ENCODE measurements around the gene IPO4.
"Not testable (repeated sequence)": the region's sequence is repeated elsewhere in the genome, so short reads cannot be mapped to it uniquely, and the experiment has no call there.

The IPO4 gene

DNA sequence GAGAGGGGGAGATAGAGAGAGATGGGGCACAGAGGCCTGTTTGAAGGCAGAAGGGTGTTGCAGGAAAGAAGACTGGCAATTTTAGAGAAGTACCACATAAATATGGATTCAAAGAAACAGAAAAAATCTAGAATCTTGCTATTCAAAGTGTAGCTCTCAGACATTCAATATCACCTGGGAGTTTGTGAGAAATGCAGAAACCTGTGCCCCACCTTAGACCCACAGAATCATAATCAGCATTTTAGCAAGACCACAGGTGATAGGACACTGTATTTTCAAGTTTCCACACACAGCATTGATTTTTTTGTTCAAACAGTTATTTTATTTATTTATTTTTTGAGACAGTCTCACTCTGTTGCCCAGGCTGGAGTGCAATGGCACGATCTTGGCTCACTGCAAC lies 40.3 kb upstream of the IPO4 start:
- no peaks in the 10 kb centered on the region for H3K27me3 ChIP-seq (replicated peaks in 2 of 5; ENCODE audit: control insufficient read depth in 4 of 5, insufficient read depth in 5 of 5, low read length in 4 of 5)
- peaks cover 0 to 9% (median 2%) of the 10 kb centered on the region in 4 experiments for H3K36me3 ChIP-seq (ENCODE audit: control insufficient read depth in 4 of 4, insufficient read depth in 4 of 4, low read length in 3 of 4)
- POLR2A ChIA-PET: no interaction called here
- H3K4me3 ChIP-seq (ENCODE audit: control insufficient read depth in 1 of 7, extremely low read depth in 1 of 7, insufficient read depth in 4 of 7, low read depth in 2 of 7, low read length in 6 of 7): no peak overlapping the region
- H3K27ac ChIP-seq (ENCODE audit: insufficient read depth in 1 of 2, low read depth in 1 of 2, low read length in 2 of 2, poor library complexity in 1 of 2, severe bottlenecking in 2 of 2): no peak overlapping the region
- CTCF ChIA-PET: interaction anchor here (0.9 to 2.1 kb wide), 6 partner anchors 9 to 68 kb away, joined by 3 to 12 read pairs (median 4); partner anchors contain the start of genes MDP1 and TINF2
- H3K9me3 ChIP-seq (ENCODE audit: control extremely low read depth in 1 of 5, control insufficient read depth in 4 of 5, insufficient read depth in 2 of 5, low read depth in 1 of 5, low read length in 4 of 5): no peaks in the 10 kb centered on the region
- peaks cover 9 to 27% (median 24%) of the 10 kb centered on the region in 4 experiments for H3K4me1 ChIP-seq (ENCODE audit: control extremely low read depth in 1 of 4, control insufficient read depth in 4 of 4, insufficient read depth in 4 of 4, low read length in 3 of 4)
- 29% methylated on average over 1 of the region's 1 CpG for WGBS (ENCODE audit: insufficient coverage)
- DNase-seq: no peak

DNA sequence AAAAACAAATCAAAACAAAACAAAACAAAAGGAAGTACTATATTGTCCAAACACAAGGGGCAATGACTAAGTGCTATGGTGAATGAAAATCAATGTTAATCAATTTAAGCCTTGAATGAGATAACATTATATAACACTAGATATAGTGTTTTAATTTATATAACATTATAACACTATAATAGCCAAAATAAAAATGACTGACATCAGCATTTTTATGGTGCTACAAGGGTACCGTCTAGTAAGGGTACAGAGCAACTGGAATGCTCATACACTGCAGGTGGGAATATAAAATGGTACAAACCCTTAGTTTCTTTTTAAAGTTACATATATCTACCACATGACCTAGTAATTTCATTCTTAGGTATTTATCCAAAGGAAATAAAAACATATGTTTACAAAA lies 37.9 kb upstream of the IPO4 start:
- WGBS (ENCODE audit: insufficient coverage): no CpG with 5 or more reads among the region's 1 CpG
- CTCF ChIA-PET: interaction anchor here (2.1 kb wide), 2 partner anchors 11 to 15 kb away, joined by 7 to 12 read pairs; partner anchors contain the start of genes MDP1 and TINF2
- H3K27me3 ChIP-seq (replicated peaks in 2 of 5; ENCODE audit: control insufficient read depth in 4 of 5, insufficient read depth in 5 of 5, low read length in 4 of 5): no peaks in the 10 kb centered on the region
- no peaks in the 10 kb centered on the region for H3K9me3 ChIP-seq (ENCODE audit: control extremely low read depth in 1 of 5, control insufficient read depth in 4 of 5, insufficient read depth in 2 of 5, low read depth in 1 of 5, low read length in 4 of 5)
- H3K27ac ChIP-seq (ENCODE audit: insufficient read depth in 1 of 2, low read depth in 1 of 2, low read length in 2 of 2, poor library complexity in 1 of 2, severe bottlenecking in 2 of 2): no peak overlapping the region
- POLR2A ChIA-PET: no interaction called here
- DNase-seq: no peak
- no peak overlapping the region for H3K4me3 ChIP-seq (ENCODE audit: control insufficient read depth in 1 of 7, extremely low read depth in 1 of 7, insufficient read depth in 4 of 7, low read depth in 2 of 7, low read length in 6 of 7)
- H3K4me1 ChIP-seq (ENCODE audit: control extremely low read depth in 1 of 4, control insufficient read depth in 4 of 4, insufficient read depth in 4 of 4, low read length in 3 of 4): peaks cover 0 to 9% (median 8%) of the 10 kb centered on the region in 4 experiments
- peaks cover 0 to 9% (median 2%) of the 10 kb centered on the region in 4 experiments for H3K36me3 ChIP-seq (ENCODE audit: control insufficient read depth in 4 of 4, insufficient read depth in 4 of 4, low read length in 3 of 4)

- H3K9me3 ChIP-seq (ENCODE audit: control extremely low read depth in 1 of 5, control insufficient read depth in 4 of 5, insufficient read depth in 2 of 5, low read depth in 1 of 5, low read length in 4 of 5): no peaks in the 10 kb centered on the region
- H3K36me3 ChIP-seq (ENCODE audit: control insufficient read depth in 4 of 4, insufficient read depth in 4 of 4, low read length in 3 of 4): peaks cover 0 to 9% (median 2%) of the 10 kb centered on the region in 4 experiments
- 84% methylated on average over 7 of the region's 7 CpGs for WGBS (ENCODE audit: insufficient coverage)
- DNase-seq: no peak
- H3K27ac ChIP-seq (ENCODE audit: insufficient read depth in 1 of 2, low read depth in 1 of 2, low read length in 2 of 2, poor library complexity in 1 of 2, severe bottlenecking in 2 of 2): no peak overlapping the region
- H3K4me3 ChIP-seq (ENCODE audit: control insufficient read depth in 1 of 7, extremely low read depth in 1 of 7, insufficient read depth in 4 of 7, low read depth in 2 of 7, low read length in 6 of 7): no peak overlapping the region
- ChIA-PET POLR2A (interaction anchor here (0.8 kb wide), 1 partner anchor 18 kb away, joined by 3 read pairs; the partner anchor contains the start of gene TINF2), CTCF (interaction anchor here (1.5 kb wide), 2 partner anchors 11 to 18 kb away, joined by 4 read pairs; partner anchors contain the start of genes CHMP4A and TINF2)
- H3K27me3 ChIP-seq (replicated peaks in 2 of 5; ENCODE audit: control insufficient read depth in 4 of 5, insufficient read depth in 5 of 5, low read length in 4 of 5): no peaks in the 10 kb centered on the region
- H3K4me1 ChIP-seq (ENCODE audit: control extremely low read depth in 1 of 4, control insufficient read depth in 4 of 4, insufficient read depth in 4 of 4, low read length in 3 of 4): no peaks in the 10 kb centered on the region
These were observed 36.0 kb upstream of the IPO4 start for GRCh38 chr14:24224618-24225071.

DNA sequence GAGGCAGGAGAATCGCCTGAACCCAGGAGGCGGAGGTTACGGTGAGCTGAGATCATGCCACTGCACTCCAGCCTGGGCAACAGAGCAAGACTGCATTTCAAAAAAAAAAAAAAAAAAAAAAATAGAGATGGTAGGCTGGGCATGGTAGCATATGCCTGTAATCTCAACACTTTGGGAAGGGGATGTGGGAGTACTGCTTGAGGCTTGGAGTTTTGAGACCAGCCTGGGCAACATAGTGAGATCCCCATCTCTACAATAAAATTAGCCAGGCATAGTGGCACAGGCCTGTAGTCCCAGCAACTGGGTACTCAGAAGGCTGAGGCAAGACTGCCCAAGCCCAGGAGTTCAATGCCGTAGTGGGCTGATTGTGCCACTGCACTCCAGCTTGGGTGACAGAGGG lies 34.4 kb upstream of the IPO4 start:
- H3K4me1 ChIP-seq (ENCODE audit: control extremely low read depth in 1 of 4, control insufficient read depth in 4 of 4, insufficient read depth in 4 of 4, low read length in 3 of 4); H3K4me3 ChIP-seq (ENCODE audit: control insufficient read depth in 1 of 7, extremely low read depth in 1 of 7, insufficient read depth in 4 of 7, low read depth in 2 of 7, low read length in 6 of 7); H3K9me3 ChIP-seq (ENCODE audit: control extremely low read depth in 1 of 5, control insufficient read depth in 4 of 5, insufficient read depth in 2 of 5, low read depth in 1 of 5, low read length in 4 of 5); DNase-seq; POLR2A ChIA-PET; H3K36me3 ChIP-seq (ENCODE audit: control insufficient read depth in 4 of 4, insufficient read depth in 4 of 4, low read length in 3 of 4); H3K27ac ChIP-seq (ENCODE audit: insufficient read depth in 1 of 2, low read depth in 1 of 2, low read length in 2 of 2, poor library complexity in 1 of 2, severe bottlenecking in 2 of 2); H3K27me3 ChIP-seq (replicated peaks in 2 of 5; ENCODE audit: control insufficient read depth in 4 of 5, insufficient read depth in 5 of 5, low read length in 4 of 5): not testable (repeated sequence)
- WGBS (ENCODE audit: insufficient coverage): 100% methylated on average over 1 of the region's 4 CpGs
- CTCF ChIA-PET: interaction anchor here (1.0 to 1.5 kb wide), 2 partner anchors 19 to 27 kb away, joined by 3 to 4 read pairs; partner anchors contain the start of genes TINF2 and TM9SF1

GRCh38 chr14:24219521-24219920 lies 30.9 kb upstream of the IPO4 start:
- peaks cover 0 to 15% (median 9%) of the 10 kb centered on the region in 4 experiments for H3K36me3 ChIP-seq (ENCODE audit: control insufficient read depth in 4 of 4, insufficient read depth in 4 of 4, low read length in 3 of 4)
- POLR2A ChIA-PET: no interaction called here
- CTCF ChIA-PET: interaction anchor here (0.9 to 2.3 kb wide), 6 partner anchors 9 to 79 kb away, joined by 3 to 4 read pairs (median 4); partner anchors contain the start of gene TINF2
- H3K27ac ChIP-seq (ENCODE audit: insufficient read depth in 1 of 2, low read depth in 1 of 2, low read length in 2 of 2, poor library complexity in 1 of 2, severe bottlenecking in 2 of 2): no peak overlapping the region
- H3K27me3 ChIP-seq (replicated peaks in 2 of 5; ENCODE audit: control insufficient read depth in 4 of 5, insufficient read depth in 5 of 5, low read length in 4 of 5): no peaks in the 10 kb centered on the region
- no peaks in the 10 kb centered on the region for H3K9me3 ChIP-seq (ENCODE audit: control extremely low read depth in 1 of 5, control insufficient read depth in 4 of 5, insufficient read depth in 2 of 5, low read depth in 1 of 5, low read length in 4 of 5)
- WGBS (ENCODE audit: insufficient coverage): 100% methylated on average over 1 of the region's 3 CpGs
- DNase-seq: no peak
- peaks cover 0 to 18% (median 12%) of the 10 kb centered on the region in 4 experiments for H3K4me1 ChIP-seq (ENCODE audit: control extremely low read depth in 1 of 4, control insufficient read depth in 4 of 4, insufficient read depth in 4 of 4, low read length in 3 of 4)
- no peak overlapping the region for H3K4me3 ChIP-seq (ENCODE audit: control insufficient read depth in 1 of 7, extremely low read depth in 1 of 7, insufficient read depth in 4 of 7, low read depth in 2 of 7, low read length in 6 of 7)

DNA sequence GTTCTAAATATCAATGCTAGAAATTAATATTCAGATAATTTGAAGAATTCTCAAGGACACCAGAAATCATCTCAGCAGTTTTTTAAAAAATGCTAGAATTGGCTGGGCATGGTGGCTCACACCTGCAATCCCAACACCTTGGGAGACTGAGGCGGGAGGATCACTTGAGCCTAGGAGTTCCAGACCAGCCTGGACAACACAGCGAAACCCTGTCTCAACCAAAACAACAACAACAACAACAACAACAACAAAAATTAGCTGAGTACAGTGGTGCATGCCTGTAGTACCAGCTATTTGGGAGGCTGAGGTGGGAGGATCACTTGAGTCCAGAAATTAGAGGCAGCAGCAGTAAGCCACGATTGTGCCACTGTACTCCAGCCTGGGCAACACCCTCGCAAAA lies 30.5 kb upstream of the IPO4 start:
- POLR2A ChIA-PET: no interaction called here
- H3K4me3 ChIP-seq (ENCODE audit: control insufficient read depth in 1 of 7, extremely low read depth in 1 of 7, insufficient read depth in 4 of 7, low read depth in 2 of 7, low read length in 6 of 7): no peak overlapping the region
- CTCF ChIA-PET: interaction anchor here (0.9 to 2.3 kb wide), 5 partner anchors 9 to 80 kb away, joined by 3 to 4 read pairs (median 4); partner anchors contain the start of gene TINF2

GRCh38 chr14:24216876-24217275 lies 28.3 kb upstream of the IPO4 start:
- H3K27me3 ChIP-seq (replicated peaks in 2 of 5; ENCODE audit: control insufficient read depth in 4 of 5, insufficient read depth in 5 of 5, low read length in 4 of 5); H3K9me3 ChIP-seq (ENCODE audit: control extremely low read depth in 1 of 5, control insufficient read depth in 4 of 5, insufficient read depth in 2 of 5, low read depth in 1 of 5, low read length in 4 of 5); H3K4me3 ChIP-seq (ENCODE audit: control insufficient read depth in 1 of 7, extremely low read depth in 1 of 7, insufficient read depth in 4 of 7, low read depth in 2 of 7, low read length in 6 of 7); DNase-seq; POLR2A ChIA-PET; H3K27ac ChIP-seq (ENCODE audit: insufficient read depth in 1 of 2, low read depth in 1 of 2, low read length in 2 of 2, poor library complexity in 1 of 2, severe bottlenecking in 2 of 2): not testable (repeated sequence)
- CTCF ChIA-PET: interaction anchor here (0.9 to 3.4 kb wide), 7 partner anchors 16 to 91 kb away, joined by 3 to 31 read pairs (median 7); partner anchors contain the start of genes CIDEB, GMPR2, NEDD8 and TINF2
- peaks cover 7 to 33% (median 26%) of the 10 kb centered on the region in 4 experiments for H3K4me1 ChIP-seq (ENCODE audit: control extremely low read depth in 1 of 4, control insufficient read depth in 4 of 4, insufficient read depth in 4 of 4, low read length in 3 of 4)
- WGBS (ENCODE audit: insufficient coverage): no CpG with 5 or more reads among the region's 1 CpG
- H3K36me3 ChIP-seq (ENCODE audit: control insufficient read depth in 4 of 4, insufficient read depth in 4 of 4, low read length in 3 of 4): peaks cover 0 to 17% (median 9%) of the 10 kb centered on the region in 4 experiments

More for the DNA sequence above, 30.5 kb upstream of the IPO4 start:
- Histone ChIP-seq H3K9me3 (ENCODE audit: control extremely low read depth in 1 of 5, control insufficient read depth in 4 of 5, insufficient read depth in 2 of 5, low read depth in 1 of 5, low read length in 4 of 5) (no peaks in the 10 kb centered on the region), H3K36me3 (ENCODE audit: control insufficient read depth in 4 of 4, insufficient read depth in 4 of 4, low read length in 3 of 4) (peaks cover 0 to 17% (median 9%) of the 10 kb centered on the region in 4 experiments), H3K27ac (ENCODE audit: insufficient read depth in 1 of 2, low read depth in 1 of 2, low read length in 2 of 2, poor library complexity in 1 of 2, severe bottlenecking in 2 of 2) (no peak overlapping the region), H3K27me3 (replicated peaks in 2 of 5; ENCODE audit: control insufficient read depth in 4 of 5, insufficient read depth in 5 of 5, low read length in 4 of 5) (no peaks in the 10 kb centered on the region), H3K4me1 (ENCODE audit: control extremely low read depth in 1 of 4, control insufficient read depth in 4 of 4, insufficient read depth in 4 of 4, low read length in 3 of 4) (peaks cover 1 to 23% (median 14%) of the 10 kb centered on the region in 4 experiments)
- 100% methylated on average over 1 of the region's 4 CpGs for WGBS (ENCODE audit: insufficient coverage)
- no peak for DNase-seq
